CD4-positive, alpha-beta memory T cell (primary cell): Measurements from ENCODE around the gene ZSCAN1. TPM values are rescaled to one million over a fixed set of nuclear protein-coding genes. Genes with fewer than 3 reads are reported as not detected.

Experiments
- CTCF ChIA-PET: fragments of 350-600 bp; sonication (Branson Sonifier 250); formaldehyde crosslinking; loops from one replicate; lab custom pipeline; 2021; ENCODE audit warnings: inconsistent platforms; ENCODE audit not compliant: partially characterized antibody; lab: Charles Lee
- POLR2A ChIA-PET: fragments of 350-600 bp; sonication (Branson Sonifier 250); formaldehyde crosslinking; loops from one replicate; lab custom pipeline; 2021; ENCODE audit not compliant: partially characterized antibody; lab: Charles Lee
- DNase-seq, 5 donors: peaks; one replicate each; pipeline versions ENCODE4 v3.0.0 to v3.0.0-alpha.2; 2020 to 2022; ENCODE audit warnings: mixed read lengths in 1 of 5
- H3K27ac ChIP-seq: one replicate; pipeline ENCODE4 v1.7.0; 2013; ENCODE audit warnings: low read depth, low read length
- H3K27me3 ChIP-seq: 2 replicates; pipeline ENCODE4 v1.7.0; 2013; ENCODE audit warnings: mild to moderate bottlenecking, low read length, moderate library complexity; ENCODE audit not compliant: insufficient read depth
- H3K36me3 ChIP-seq: 2 replicates; pipeline ENCODE4 v1.7.0; 2013; ENCODE audit warnings: mild to moderate bottlenecking, low read length, moderate library complexity; ENCODE audit not compliant: insufficient read depth
- H3K4me1 ChIP-seq: 2 replicates; pipeline ENCODE4 v1.7.0; 2013; ENCODE audit warnings: mild to moderate bottlenecking, low read length, moderate library complexity; ENCODE audit not compliant: insufficient read depth
- H3K4me3 ChIP-seq, 2 donors: one replicate each; pipeline ENCODE4 v1.7.0; 2013; ENCODE audit warnings: low read length in 2 of 2, mild to moderate bottlenecking in 1 of 2
- H3K9me3 ChIP-seq, 2 donors: one replicate each; pipeline ENCODE4 v1.7.0; 2013; ENCODE audit warnings: low read length in 2 of 2, control low read depth in 1 of 2; ENCODE audit not compliant: control insufficient read depth in 1 of 2
- H3K27ac Mint-ChIP-seq, 7 donors: one replicate each; pipeline ENCODE4 v1.8.0; 2020 to 2021; ENCODE audit warnings: mixed read lengths in 7 of 7, mild to moderate bottlenecking in 6 of 7, inconsistent platforms in 3 of 7, moderate library complexity in 3 of 7
- H3K27me3 Mint-ChIP-seq, 2 donors: one replicate each; pipeline ENCODE4 v1.8.0; 2020 to 2021; ENCODE audit warnings: mixed read lengths in 2 of 2
- H3K36me3 Mint-ChIP-seq, 2 donors: one replicate each; pipeline ENCODE4 v1.8.0; 2020 to 2021; ENCODE audit warnings: mixed read lengths in 2 of 2, inconsistent platforms in 1 of 2, mild to moderate bottlenecking in 1 of 2
- H3K4me1 Mint-ChIP-seq, 4 donors: one replicate each; pipeline ENCODE4 v1.8.0; 2020 to 2021; ENCODE audit warnings: mixed read lengths in 4 of 4, mild to moderate bottlenecking in 1 of 4
- H3K4me3 Mint-ChIP-seq, 8 donors: one replicate each; pipeline ENCODE4 v1.8.0; 2020 to 2021; ENCODE audit warnings: mixed read lengths in 8 of 8, mild to moderate bottlenecking in 7 of 8, moderate library complexity in 6 of 8, inconsistent platforms in 3 of 8
- H3K9me3 Mint-ChIP-seq, 8 donors: one replicate each; pipeline ENCODE4 v1.8.0; 2020 to 2021; ENCODE audit warnings: mixed read lengths in 8 of 8, mild to moderate bottlenecking in 5 of 8, inconsistent platforms in 3 of 8, moderate library complexity in 1 of 8
- intact Hi-C: fragments of 100-400 bp; cut with micrococcal nuclease; formaldehyde crosslinking; loops from one replicate; pipeline ENCODE4 v1.15.1; 2023
- polyA plus RNA-seq, 2 donors: library from polyadenylated mRNA; unstranded; fragments of 300-500 nt; fragmentation: Illumina TruSeq; gene quantifications; one replicate each; pipeline ENCODE4 v1.2.3, GENCODE V29; 2021
- total RNA-seq, 2 experiments: library from RNA; stranded (reverse); gene quantifications; one replicate each; pipeline ENCODE4 v1.2.3, GENCODE V29; 2021

Gene ZSCAN1
- total and polyA plus RNA-seq, 4 experiments from 2014 or later: not detected

- Histone ChIP-seq H3K9me3 (peaks cover 0 to 23% of the 10 kb centered on the region in 2 donors), H3K27ac (no peak within 1 kb of the TSS), H3K4me1 (peaks cover 3% of the 10 kb centered on the region), H3K27me3 (no peaks in the 10 kb centered on the region), H3K4me3 (no peak within 1 kb of the TSS), H3K36me3 (no peaks in the 10 kb centered on the region)
- CTCF ChIA-PET: no interaction called here
- POLR2A ChIA-PET: no interaction called here
- H3K27me3 Mint-ChIP-seq: peaks cover 12 to 19% of the 10 kb centered on the region in 2 donors
- peaks cover 26 to 32% of the 10 kb centered on the region in 2 donors for H3K36me3 Mint-ChIP-seq
- peak within 1 kb of the TSS in 2 of 7 donors; percentile 42 to 48 for H3K27ac Mint-ChIP-seq
- peaks cover 2 to 88% (median 75%) of the 10 kb centered on the region in 8 donors for H3K9me3 Mint-ChIP-seq
- H3K4me1 Mint-ChIP-seq: peaks cover 0 to 14% (median 4%) of the 10 kb centered on the region in 4 donors
- H3K4me3 Mint-ChIP-seq: peak within 1 kb of the TSS in 7 of 8 donors; percentile 39 to 80 (median 71)
- peak in 4 of 5 donors; percentile 13 to 55 (median 24) for DNase-seq
- intact Hi-C loops: no loop called here
Observed at GRCh38 chr19:58059003-58059670, 25.3 kb downstream of the ZSCAN1 start, which contains the start of gene ZNF135. TSS of gene ZNF135 (plus strand) at chr19:58059282. CDS start at chr19:58060003, 721 bp downstream.

GRCh38 chr19:58059671-58060078 is 25.9 kb downstream of the ZSCAN1 start:
- Mint-ChIP-seq H3K27me3 (peaks cover 12 to 19% of the 10 kb centered on the region in 2 donors), H3K36me3 (peaks cover 27 to 28% of the 10 kb centered on the region in 2 donors), H3K27ac (no peak overlapping the region), H3K9me3 (peaks cover 2 to 88% (median 73%) of the 10 kb centered on the region in 8 donors), H3K4me1 (peaks cover 0 to 14% (median 3%) of the 10 kb centered on the region in 4 donors), H3K4me3 (peak overlapping the region in 1 of 8 donors; percentile 55)
- ChIA-PET CTCF (no interaction called here), POLR2A (no interaction called here)
- no peak overlapping the region for H3K27ac ChIP-seq
- H3K9me3 ChIP-seq: peaks cover 0 to 21% of the 10 kb centered on the region in 2 donors
- no peak for DNase-seq
- no peaks in the 10 kb centered on the region for H3K27me3 ChIP-seq
- H3K36me3 ChIP-seq: no peaks in the 10 kb centered on the region
- intact Hi-C loops: no loop called here
- peaks cover 3% of the 10 kb centered on the region for H3K4me1 ChIP-seq
- H3K4me3 ChIP-seq: no peak overlapping the region

- intact Hi-C loops: no loop called here
- Mint-ChIP-seq H3K27ac (no peak overlapping the region), H3K4me1 (peaks cover 0 to 12% (median 3%) of the 10 kb centered on the region in 4 donors), H3K36me3 (peaks cover 25 to 28% of the 10 kb centered on the region in 2 donors), H3K4me3 (peak overlapping the region in 4 of 8 donors; percentile 15 to 55 (median 38)), H3K27me3 (peaks cover 11 to 19% of the 10 kb centered on the region in 2 donors), H3K9me3 (peaks cover 2 to 88% (median 69%) of the 10 kb centered on the region in 8 donors)
- Histone ChIP-seq H3K9me3 (peaks cover 0 to 17% of the 10 kb centered on the region in 2 donors), H3K4me1 (peaks cover 3% of the 10 kb centered on the region), H3K27ac (no peak overlapping the region), H3K4me3 (no peak overlapping the region), H3K36me3 (no peaks in the 10 kb centered on the region), H3K27me3 (no peaks in the 10 kb centered on the region)
- DNase-seq: no peak
- ChIA-PET POLR2A (no interaction called here), CTCF (no interaction called here)
Observed at GRCh38 chr19:58060231-58060630, 26.4 kb downstream of the ZSCAN1 start.

- H3K4me1 ChIP-seq: peaks cover 2% of the 10 kb centered on the region
- DNase-seq: no peak
- H3K36me3 ChIP-seq: no peaks in the 10 kb centered on the region
- no peak overlapping the region for H3K27ac ChIP-seq
- CTCF ChIA-PET: no interaction called here
- Mint-ChIP-seq H3K27me3 (peaks cover 4 to 5% of the 10 kb centered on the region in 2 donors), H3K36me3 (peaks cover 33 to 34% of the 10 kb centered on the region in 2 donors), H3K4me1 (peaks cover 0 to 4% (median 2%) of the 10 kb centered on the region in 4 donors), H3K27ac (no peak overlapping the region), H3K4me3 (no peak overlapping the region), H3K9me3 (peaks cover 10 to 92% (median 75%) of the 10 kb centered on the region in 8 donors)
- H3K27me3 ChIP-seq: no peaks in the 10 kb centered on the region
- peaks cover 0 to 31% of the 10 kb centered on the region in 2 donors for H3K9me3 ChIP-seq
- POLR2A ChIA-PET: no interaction called here
- intact Hi-C loops: no loop called here
- no peak overlapping the region for H3K4me3 ChIP-seq
Observed at GRCh38 chr19:58063712-58064111, 29.9 kb downstream of the ZSCAN1 start.

GRCh38 chr19:58067240-58067912 is 33.6 kb downstream of the ZSCAN1 start:
- DNase-seq: no peak
- H3K27me3 Mint-ChIP-seq: no peaks in the 10 kb centered on the region
- POLR2A ChIA-PET: no interaction called here
- Histone ChIP-seq H3K9me3 (peaks cover 0 to 30% of the 10 kb centered on the region in 2 donors), H3K4me3 (no peak overlapping the region), H3K27me3 (no peaks in the 10 kb centered on the region), H3K4me1 (no peaks in the 10 kb centered on the region), H3K27ac (no peak overlapping the region), H3K36me3 (no peaks in the 10 kb centered on the region)
- CTCF ChIA-PET: no interaction called here
- H3K9me3 Mint-ChIP-seq: peaks cover 12 to 92% (median 79%) of the 10 kb centered on the region in 8 donors
- no peak overlapping the region for H3K27ac Mint-ChIP-seq
- H3K4me1 Mint-ChIP-seq: no peaks in the 10 kb centered on the region
- peaks cover 35 to 40% of the 10 kb centered on the region in 2 donors for H3K36me3 Mint-ChIP-seq
- no peak overlapping the region for H3K4me3 Mint-ChIP-seq
- intact Hi-C loops: no loop called here

- Histone ChIP-seq H3K36me3 (no peaks in the 10 kb centered on the region), H3K27ac (no peak overlapping the region), H3K4me1 (no peaks in the 10 kb centered on the region), H3K27me3 (no peaks in the 10 kb centered on the region), H3K4me3 (no peak overlapping the region), H3K9me3 (peaks cover 0 to 14% of the 10 kb centered on the region in 2 donors)
- Mint-ChIP-seq H3K36me3 (peaks cover 16 to 25% of the 10 kb centered on the region in 2 donors), H3K27me3 (no peaks in the 10 kb centered on the region), H3K4me3 (no peak overlapping the region), H3K9me3 (peaks cover 5 to 84% (median 67%) of the 10 kb centered on the region in 8 donors), H3K27ac (no peak overlapping the region), H3K4me1 (no peaks in the 10 kb centered on the region)
- DNase-seq: no peak
- POLR2A ChIA-PET: no interaction called here
- CTCF ChIA-PET: no interaction called here
- intact Hi-C loops: no loop called here
Observed at GRCh38 chr19:58079792-58080191, 46.0 kb downstream of the ZSCAN1 start.

GRCh38 chr19:58083021-58083420 is 49.2 kb downstream of the ZSCAN1 start:
- Mint-ChIP-seq H3K27me3 (no peaks in the 10 kb centered on the region), H3K9me3 (peaks cover 5 to 74% (median 57%) of the 10 kb centered on the region in 8 donors), H3K36me3 (peaks cover 15 to 24% of the 10 kb centered on the region in 2 donors), H3K27ac (no peak overlapping the region), H3K4me1 (no peaks in the 10 kb centered on the region), H3K4me3 (no peak overlapping the region)
- ChIA-PET POLR2A (interaction anchor here (0.5 kb wide), 1 partner anchor 266 kb away, joined by 3 read pairs; no protein-coding TSS in a partner anchor), CTCF (no interaction called here)
- H3K4me3 ChIP-seq: no peak overlapping the region
- H3K27ac ChIP-seq: no peak overlapping the region
- no peaks in the 10 kb centered on the region for H3K36me3 ChIP-seq
- no peaks in the 10 kb centered on the region for H3K4me1 ChIP-seq
- DNase-seq: no peak
- H3K27me3 ChIP-seq: no peaks in the 10 kb centered on the region
- peaks cover 0 to 16% of the 10 kb centered on the region in 2 donors for H3K9me3 ChIP-seq
- intact Hi-C loops: no loop called here
